HepG2 (cell line): Measurements from ENCODE around the gene WNT3.

Experiments
- CHD4 ChIP-seq: fragments of 200-600 bp; sonication (generic); IDR thresholded peaks from 2 replicates; pipeline ENCODE4 v1.7.0; 2017; ENCODE audit warnings: mild to moderate bottlenecking, low read length, borderline replicate concordance
- JUNB ChIP-seq: sonication (generic); formaldehyde crosslinking; IDR thresholded peaks from 2 replicates; pipeline ENCODE4 v1.8.0; 2022; ENCODE audit warnings: missing genetic modification reagents, mild to moderate bottlenecking, borderline replicate concordance
- NFE2 ChIP-seq: sonication (generic); formaldehyde crosslinking; IDR thresholded peaks from 2 replicates; pipeline ENCODE4 v1.4.0; 2020; ENCODE audit warnings: missing genetic modification reagents
- RAD51 ChIP-seq: fragments of 450-650 bp; IDR thresholded peaks from 2 replicates; pipeline ENCODE4 v1.6.1; 2016; ENCODE audit warnings: borderline replicate concordance

- no peak for TF ChIP-seq RAD51
- TF ChIP-seq JUNB = no peak
- TF ChIP-seq CHD4 = no peak
- TF ChIP-seq NFE2 (CRISPR knock-in tag) = no peak
Measured at GRCh38 chr17:46744441-46744840, 74.1 kb downstream of the WNT3 start.
